SK-N-SH treated with all-trans-retinoic acid at 6 μM for 48 hours (cell line): ENCODE results near the gene MAPK14.

Experiments used
- ATAC-seq: fragments of 200-7000 bp; cut with Tn5 transposase; 3 replicates; pipeline ENCODE4 v1.9.1; 2020; ENCODE audit warnings: mild to moderate bottlenecking, moderate library complexity
- ARNTL ChIP-seq: fragments of 450-650 bp; formaldehyde crosslinking; IDR thresholded peaks from 2 replicates; pipeline ENCODE4 v1.5.0; 2020; ENCODE audit warnings: low read depth, mild to moderate bottlenecking, moderate library complexity, borderline replicate concordance
- BACH2 ChIP-seq: fragments of 250-450 bp; sonication (Bioruptor Pico); IDR thresholded peaks from 2 replicates; pipeline ENCODE4 v1.9.0; 2021; ENCODE audit warnings: mild to moderate bottlenecking, borderline replicate concordance
- CSDC2 ChIP-seq: fragments of 250-450 bp; sonication (Bioruptor Pico); IDR thresholded peaks from 2 replicates; pipeline ENCODE4 v1.5.0; 2020; ENCODE audit warnings: mild to moderate bottlenecking, moderate library complexity
- ESRRG ChIP-seq: fragments of 250-450 bp; sonication (Bioruptor Pico); IDR thresholded peaks from 2 replicates; pipeline ENCODE4 v1.6.1; 2021; ENCODE audit warnings: mild to moderate bottlenecking
- GLIS3 ChIP-seq: fragments of 250-450 bp; sonication (Bioruptor Pico); IDR thresholded peaks from 2 replicates; pipeline ENCODE4 v1.5.0; 2020; ENCODE audit warnings: mild to moderate bottlenecking, moderate library complexity
- ISL1 ChIP-seq: fragments of 250-450 bp; sonication (Bioruptor Pico); IDR thresholded peaks from 2 replicates; pipeline ENCODE4 v2.1.2; 2022; ENCODE audit warnings: mild to moderate bottlenecking, moderate library complexity
- OSR1 ChIP-seq: fragments of 250-450 bp; sonication (Bioruptor Pico); IDR thresholded peaks from 2 replicates; pipeline ENCODE4 v1.8.0; 2022; ENCODE audit warnings: moderate library complexity, mild to moderate bottlenecking, inconsistent platforms
- PPARA ChIP-seq: fragments of 250-450 bp; sonication (Bioruptor Pico); IDR thresholded peaks from 2 replicates; pipeline ENCODE4 v1.5.0; 2020; ENCODE audit warnings: mild to moderate bottlenecking, borderline replicate concordance
- RARB ChIP-seq: fragments of 250-450 bp; sonication (Bioruptor Pico); IDR thresholded peaks from 2 replicates; pipeline ENCODE4 v1.8.0; 2021; ENCODE audit warnings: mild to moderate bottlenecking, moderate library complexity
- SNAI2 ChIP-seq: fragments of 250-450 bp; sonication (Bioruptor Pico); IDR thresholded peaks from 2 replicates; pipeline ENCODE4 v1.5.0; 2020; ENCODE audit warnings: mild to moderate bottlenecking, moderate library complexity
- TOX ChIP-seq: fragments of 250-450 bp; sonication (Bioruptor Pico); IDR thresholded peaks from 2 replicates; pipeline ENCODE4 v1.8.0; 2021; ENCODE audit warnings: mild to moderate bottlenecking, moderate library complexity, borderline replicate concordance
- ZFP3 ChIP-seq: fragments of 250-450 bp; sonication (Bioruptor Pico); IDR thresholded peaks from 2 replicates; pipeline ENCODE4 v1.5.0; 2020; ENCODE audit warnings: mild to moderate bottlenecking, moderate library complexity
- ZFP30 ChIP-seq: fragments of 450-650 bp; formaldehyde crosslinking; IDR thresholded peaks from 2 replicates; pipeline ENCODE4 v1.5.0; 2022; ENCODE audit warnings: mild to moderate bottlenecking, moderate library complexity
- ZNF565 ChIP-seq: fragments of 450-650 bp; formaldehyde crosslinking; conservative IDR thresholded peaks from 2 replicates; pipeline ENCODE4 v1.5.0; 2020; ENCODE audit warnings: low read depth, mild to moderate bottlenecking, moderate library complexity
- ZNF70 ChIP-seq: fragments of 450-650 bp; formaldehyde crosslinking; IDR thresholded peaks from 2 replicates; pipeline ENCODE4 v1.5.0; 2020; ENCODE audit warnings: mild to moderate bottlenecking, moderate library complexity
- ZNF8 ChIP-seq: fragments of 450-650 bp; formaldehyde crosslinking; IDR thresholded peaks from 2 replicates; pipeline ENCODE4 v1.5.0; 2020; ENCODE audit warnings: mild to moderate bottlenecking, moderate library complexity
- TF ChIP-seq, protein P1 (sequence below): fragments of 250-450 bp; sonication (Bioruptor Pico); IDR thresholded peaks from 2 replicates; pipeline ENCODE4 v1.5.1; 2021; ENCODE audit warnings: mild to moderate bottlenecking, moderate library complexity
- TF ChIP-seq, protein P2 (sequence below): fragments of 250-450 bp; sonication (Bioruptor Pico); IDR thresholded peaks from 2 replicates; pipeline ENCODE4 v1.5.0; 2020; ENCODE audit warnings: mild to moderate bottlenecking, moderate library complexity
- TF ChIP-seq, protein P3 (sequence below): fragments of 250-450 bp; sonication (Bioruptor Pico); IDR thresholded peaks from 2 replicates; pipeline ENCODE4 v1.8.0; 2021; ENCODE audit warnings: low read depth, mild to moderate bottlenecking, moderate library complexity, borderline replicate concordance
- TF ChIP-seq, protein P4 (sequence below): fragments of 250-450 bp; sonication (Bioruptor Pico); IDR thresholded peaks from 2 replicates; pipeline ENCODE4 v1.5.1; 2020; ENCODE audit warnings: low read depth, mild to moderate bottlenecking, moderate library complexity

Gene MAPK14

DNA sequence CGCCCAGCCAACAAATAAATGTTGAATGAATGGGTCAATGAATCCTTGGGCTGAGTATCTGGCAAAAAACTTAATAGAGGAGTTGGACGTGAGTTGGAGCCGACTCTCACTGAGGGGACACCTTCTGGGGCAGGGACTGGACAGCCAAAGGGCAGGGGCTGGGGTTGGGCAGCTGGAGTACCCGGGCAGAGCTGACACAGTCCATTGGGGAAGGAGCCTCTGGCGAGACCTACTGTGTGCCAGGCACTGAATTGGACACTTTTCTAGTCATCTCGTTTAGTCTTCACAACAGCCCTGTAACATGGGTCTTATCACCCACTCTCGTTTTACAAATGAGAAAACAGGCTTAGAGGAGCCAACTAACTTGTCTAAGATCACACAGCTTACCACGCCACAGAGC lies 98.0 kb downstream of the MAPK14 start (continued):
- TF ChIP-seq, protein P1, sequence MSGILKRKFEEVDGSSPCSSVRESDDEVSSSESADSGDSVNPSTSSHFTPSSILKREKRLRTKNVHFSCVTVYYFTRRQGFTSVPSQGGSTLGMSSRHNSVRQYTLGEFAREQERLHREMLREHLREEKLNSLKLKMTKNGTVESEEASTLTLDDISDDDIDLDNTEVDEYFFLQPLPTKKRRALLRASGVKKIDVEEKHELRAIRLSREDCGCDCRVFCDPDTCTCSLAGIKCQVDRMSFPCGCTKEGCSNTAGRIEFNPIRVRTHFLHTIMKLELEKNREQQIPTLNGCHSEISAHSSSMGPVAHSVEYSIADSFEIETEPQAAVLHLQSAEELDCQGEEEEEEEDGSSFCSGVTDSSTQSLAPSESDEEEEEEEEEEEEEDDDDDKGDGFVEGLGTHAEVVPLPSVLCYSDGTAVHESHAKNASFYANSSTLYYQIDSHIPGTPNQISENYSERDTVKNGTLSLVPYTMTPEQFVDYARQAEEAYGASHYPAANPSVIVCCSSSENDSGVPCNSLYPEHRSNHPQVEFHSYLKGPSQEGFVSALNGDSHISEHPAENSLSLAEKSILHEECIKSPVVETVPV = no peak
- no peak for TF ChIP-seq ZFP3 (CRISPR knock-in tag)

DNA sequence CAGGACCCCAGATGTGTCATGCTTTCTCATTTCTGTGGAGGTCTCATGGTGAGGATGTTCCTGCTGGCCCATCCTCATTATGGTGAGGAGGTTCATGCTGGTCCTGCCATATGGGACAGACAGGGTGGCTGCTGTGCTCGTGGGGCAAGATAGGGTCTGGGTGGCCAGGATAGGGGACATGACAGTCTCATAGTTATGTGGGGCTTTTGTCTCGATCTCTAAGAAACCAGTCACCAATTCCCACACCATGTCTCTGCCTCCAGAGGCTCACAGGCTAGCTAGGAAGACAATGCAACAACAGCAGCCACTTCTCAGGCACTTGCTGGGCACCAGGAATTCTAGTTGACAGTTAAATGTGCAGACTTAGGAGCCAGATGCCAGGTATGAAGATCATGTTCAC lies 98.5 kb downstream of the MAPK14 start:
- no peak for ATAC-seq
- TF ChIP-seq ISL1 (CRISPR knock-in tag) (no peak), PPARA (CRISPR knock-in tag) (no peak), ARNTL (CRISPR knock-in tag) (no peak), ESRRG (CRISPR knock-in tag) (no peak), ZFP30 (no peak), ZNF565 (CRISPR knock-in tag) (no peak), ZFP3 (CRISPR knock-in tag) (no peak), SNAI2 (CRISPR knock-in tag) (no peak), BACH2 (CRISPR knock-in tag) (no peak), RARB (CRISPR knock-in tag) (no peak), GLIS3 (CRISPR knock-in tag) (no peak), OSR1 (CRISPR knock-in tag) (no peak), ZNF8 (CRISPR knock-in tag) (no peak), CSDC2 (CRISPR knock-in tag) (no peak)
- TF ChIP-seq, protein P2, sequence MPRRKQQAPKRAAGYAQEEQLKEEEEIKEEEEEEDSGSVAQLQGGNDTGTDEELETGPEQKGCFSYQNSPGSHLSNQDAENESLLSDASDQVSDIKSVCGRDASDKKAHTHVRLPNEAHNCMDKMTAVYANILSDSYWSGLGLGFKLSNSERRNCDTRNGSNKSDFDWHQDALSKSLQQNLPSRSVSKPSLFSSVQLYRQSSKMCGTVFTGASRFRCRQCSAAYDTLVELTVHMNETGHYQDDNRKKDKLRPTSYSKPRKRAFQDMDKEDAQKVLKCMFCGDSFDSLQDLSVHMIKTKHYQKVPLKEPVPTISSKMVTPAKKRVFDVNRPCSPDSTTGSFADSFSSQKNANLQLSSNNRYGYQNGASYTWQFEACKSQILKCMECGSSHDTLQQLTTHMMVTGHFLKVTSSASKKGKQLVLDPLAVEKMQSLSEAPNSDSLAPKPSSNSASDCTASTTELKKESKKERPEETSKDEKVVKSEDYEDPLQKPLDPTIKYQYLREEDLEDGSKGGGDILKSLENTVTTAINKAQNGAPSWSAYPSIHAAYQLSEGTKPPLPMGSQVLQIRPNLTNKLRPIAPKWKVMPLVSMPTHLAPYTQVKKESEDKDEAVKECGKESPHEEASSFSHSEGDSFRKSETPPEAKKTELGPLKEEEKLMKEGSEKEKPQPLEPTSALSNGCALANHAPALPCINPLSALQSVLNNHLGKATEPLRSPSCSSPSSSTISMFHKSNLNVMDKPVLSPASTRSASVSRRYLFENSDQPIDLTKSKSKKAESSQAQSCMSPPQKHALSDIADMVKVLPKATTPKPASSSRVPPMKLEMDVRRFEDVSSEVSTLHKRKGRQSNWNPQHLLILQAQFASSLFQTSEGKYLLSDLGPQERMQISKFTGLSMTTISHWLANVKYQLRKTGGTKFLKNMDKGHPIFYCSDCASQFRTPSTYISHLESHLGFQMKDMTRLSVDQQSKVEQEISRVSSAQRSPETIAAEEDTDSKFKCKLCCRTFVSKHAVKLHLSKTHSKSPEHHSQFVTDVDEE = no peak
- TF ChIP-seq, protein P3, sequence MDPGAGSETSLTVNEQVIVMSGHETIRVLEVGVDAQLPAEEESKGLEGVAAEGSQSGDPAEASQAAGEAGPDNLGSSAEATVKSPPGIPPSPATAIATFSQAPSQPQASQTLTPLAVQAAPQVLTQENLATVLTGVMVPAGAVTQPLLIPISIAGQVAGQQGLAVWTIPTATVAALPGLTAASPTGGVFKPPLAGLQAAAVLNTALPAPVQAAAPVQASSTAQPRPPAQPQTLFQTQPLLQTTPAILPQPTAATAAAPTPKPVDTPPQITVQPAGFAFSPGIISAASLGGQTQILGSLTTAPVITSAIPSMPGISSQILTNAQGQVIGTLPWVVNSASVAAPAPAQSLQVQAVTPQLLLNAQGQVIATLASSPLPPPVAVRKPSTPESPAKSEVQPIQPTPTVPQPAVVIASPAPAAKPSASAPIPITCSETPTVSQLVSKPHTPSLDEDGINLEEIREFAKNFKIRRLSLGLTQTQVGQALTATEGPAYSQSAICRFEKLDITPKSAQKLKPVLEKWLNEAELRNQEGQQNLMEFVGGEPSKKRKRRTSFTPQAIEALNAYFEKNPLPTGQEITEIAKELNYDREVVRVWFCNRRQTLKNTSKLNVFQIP (CRISPR knock-in tag) = no peak
- TF ChIP-seq, protein P1 = no peak

DNA sequence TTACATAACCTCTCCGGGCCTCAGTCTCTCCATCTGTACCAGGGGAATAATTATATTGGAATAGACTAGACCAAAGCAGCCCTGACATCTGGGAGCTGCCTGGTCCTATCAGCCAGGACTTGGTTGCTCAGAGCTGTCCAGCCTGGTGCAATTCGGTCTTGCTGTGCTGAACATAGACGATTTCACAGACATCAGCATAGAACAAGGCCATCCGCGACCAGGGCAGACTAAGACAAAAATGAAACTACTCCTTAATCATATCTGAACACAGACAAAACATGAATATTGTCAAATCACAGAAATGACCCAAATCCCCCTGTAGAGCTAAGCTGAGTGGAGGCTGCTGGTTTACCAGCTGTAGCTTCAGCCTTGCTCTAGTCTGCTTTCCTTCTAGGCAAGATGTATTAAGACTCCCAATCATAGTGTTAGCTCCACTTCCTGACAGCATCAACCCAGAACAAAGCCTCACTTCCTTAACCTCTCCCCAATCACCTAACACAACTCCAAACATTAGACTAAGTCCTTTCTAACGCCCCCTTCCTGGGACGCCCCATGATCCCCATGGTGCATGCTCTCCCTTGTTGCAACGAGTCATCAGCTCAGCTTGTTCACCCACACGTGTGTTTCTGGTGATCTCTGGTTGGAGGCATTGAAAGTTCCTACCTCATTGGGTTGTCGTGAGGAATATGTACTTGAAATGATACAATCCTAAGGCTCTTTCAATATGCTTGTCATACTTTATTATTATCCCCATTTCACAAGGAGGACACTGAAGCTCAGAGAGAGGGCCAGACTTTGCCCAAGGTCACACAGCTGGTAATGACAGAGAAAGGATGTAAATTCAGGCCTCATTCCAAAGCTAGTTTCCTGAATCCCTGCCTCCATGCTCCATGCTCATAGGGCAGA lies 99.2 kb downstream of the MAPK14 start:
- TF ChIP-seq ZNF565 (CRISPR knock-in tag) = no peak
- no peak for TF ChIP-seq ZNF70
- TF ChIP-seq, protein P3 (CRISPR knock-in tag) = no peak
- TF ChIP-seq TOX = no peak
- TF ChIP-seq, protein P4, sequence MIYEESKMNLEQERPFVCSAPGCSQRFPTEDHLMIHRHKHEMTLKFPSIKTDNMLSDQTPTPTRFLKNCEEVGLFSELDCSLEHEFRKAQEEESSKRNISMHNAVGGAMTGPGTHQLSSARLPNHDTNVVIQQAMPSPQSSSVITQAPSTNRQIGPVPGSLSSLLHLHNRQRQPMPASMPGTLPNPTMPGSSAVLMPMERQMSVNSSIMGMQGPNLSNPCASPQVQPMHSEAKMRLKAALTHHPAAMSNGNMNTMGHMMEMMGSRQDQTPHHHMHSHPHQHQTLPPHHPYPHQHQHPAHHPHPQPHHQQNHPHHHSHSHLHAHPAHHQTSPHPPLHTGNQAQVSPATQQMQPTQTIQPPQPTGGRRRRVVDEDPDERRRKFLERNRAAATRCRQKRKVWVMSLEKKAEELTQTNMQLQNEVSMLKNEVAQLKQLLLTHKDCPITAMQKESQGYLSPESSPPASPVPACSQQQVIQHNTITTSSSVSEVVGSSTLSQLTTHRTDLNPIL (CRISPR knock-in tag) = no peak
- no peak for ATAC-seq
